HTERT RPE-1 (cell line): ENCODE measurements around the gene NCK2.
"Not testable (repeated sequence)": the region's sequence is repeated elsewhere in the genome, so short reads cannot be mapped to it uniquely, and the experiment has no call there.

ENCODE experiments used
- in situ Hi-C: fragments of 300-500 bp; cut with MboI; formaldehyde crosslinking; loops from 4 replicates; pipeline ENCODE4 v1.14.3; 2020; ENCODE audit warnings: low sequenced_read_pairs

Gene NCK2

DNA sequence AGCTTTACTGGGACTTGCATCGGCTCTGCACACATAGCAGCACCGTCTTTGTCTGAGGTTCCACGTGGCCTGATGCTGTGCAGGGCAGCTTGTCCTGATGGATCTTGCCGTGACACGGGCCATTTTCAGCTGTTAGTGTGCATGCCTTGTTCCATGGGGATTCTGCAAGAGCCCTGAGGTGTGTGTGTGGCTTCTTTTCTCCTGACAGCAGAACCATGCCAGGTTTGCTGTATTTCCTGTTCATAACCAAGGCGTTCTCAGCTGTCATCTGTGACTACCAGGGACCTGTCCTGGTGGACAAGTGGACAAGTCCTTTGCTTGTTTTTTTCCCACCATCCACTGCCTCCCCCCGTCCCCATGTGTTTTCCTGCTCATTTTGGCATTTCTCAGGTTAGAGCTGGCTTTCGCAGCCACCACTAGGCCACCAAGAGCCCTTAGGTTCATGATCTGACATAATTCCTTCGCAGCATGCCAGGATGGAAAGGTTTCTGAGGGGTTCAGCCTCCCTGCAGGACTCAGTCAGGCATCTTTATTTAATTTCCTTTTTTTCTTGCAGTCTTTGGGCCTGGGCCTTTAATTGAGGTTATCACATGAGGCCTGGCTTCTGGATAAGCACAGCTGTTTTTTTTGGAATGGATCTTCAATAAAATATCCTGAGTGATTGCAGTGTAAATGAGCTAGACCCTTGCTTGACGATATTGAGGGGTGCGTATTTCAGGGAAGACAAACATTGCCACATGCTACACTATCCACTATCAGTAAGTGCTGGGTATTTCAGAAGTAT lies 139.4 kb downstream of the NCK2 start:
- in situ Hi-C loops: no loop called here

DNA sequence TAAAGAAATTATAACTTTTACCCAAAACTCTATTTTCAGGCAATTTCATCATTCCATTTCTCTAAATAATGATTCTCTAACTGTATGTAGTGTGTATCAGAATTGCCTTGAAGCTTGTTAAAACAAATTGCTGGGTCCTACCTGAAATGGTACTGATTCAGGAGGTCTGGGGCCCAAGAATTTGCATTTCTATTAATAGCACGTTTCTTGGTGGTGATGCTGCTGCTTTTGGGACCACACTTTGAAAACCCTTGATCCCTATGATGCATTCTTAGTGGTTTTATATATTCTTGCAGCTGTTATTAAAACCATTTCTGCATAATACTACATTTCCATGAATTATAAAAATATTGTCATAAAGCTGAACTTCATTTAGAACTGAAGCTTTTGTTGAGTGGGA lies 140.7 kb downstream of the NCK2 start:
- in situ Hi-C loops: no loop called here

DNA sequence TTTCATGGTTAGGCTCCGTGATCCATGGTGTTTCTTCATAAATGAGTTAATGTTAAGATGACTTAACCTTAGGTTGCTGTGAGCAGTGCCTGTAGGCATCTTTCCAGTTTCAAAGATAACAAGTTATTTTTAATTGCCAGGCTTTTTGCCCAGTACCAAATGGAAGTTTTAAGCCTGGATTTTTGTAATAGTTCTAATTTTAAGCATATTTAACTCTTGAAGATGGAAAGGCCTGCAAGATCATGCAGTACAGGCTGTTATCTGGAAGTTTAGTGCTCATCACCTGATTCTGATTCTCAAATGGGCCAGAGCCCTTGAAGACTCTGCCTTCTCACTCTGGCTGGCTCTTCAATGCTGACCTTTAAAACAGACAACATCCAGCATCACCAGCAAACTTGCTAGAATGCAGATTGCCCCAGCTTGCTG lies 141.3 kb downstream of the NCK2 start:
- in situ Hi-C loops: no loop called here

DNA sequence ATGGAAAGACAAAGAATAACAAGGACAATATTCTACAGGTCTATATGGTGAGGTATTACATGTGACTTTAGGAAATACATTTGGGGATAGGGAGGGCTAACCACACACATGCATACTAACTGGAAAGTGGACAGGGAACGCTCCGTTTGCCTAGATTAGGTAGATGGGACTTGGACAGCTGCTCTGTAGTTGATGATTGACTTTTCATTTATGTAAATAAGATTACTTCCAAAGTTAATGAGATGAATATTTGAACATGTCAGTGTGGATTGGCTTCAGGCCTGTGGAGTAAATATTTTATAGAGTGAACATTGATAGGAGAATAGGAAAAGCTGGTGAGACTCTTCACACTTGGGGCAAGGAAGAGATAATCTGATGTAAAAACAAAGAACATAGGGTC lies 142.0 kb downstream of the NCK2 start:
- in situ Hi-C loops: no loop called here

DNA sequence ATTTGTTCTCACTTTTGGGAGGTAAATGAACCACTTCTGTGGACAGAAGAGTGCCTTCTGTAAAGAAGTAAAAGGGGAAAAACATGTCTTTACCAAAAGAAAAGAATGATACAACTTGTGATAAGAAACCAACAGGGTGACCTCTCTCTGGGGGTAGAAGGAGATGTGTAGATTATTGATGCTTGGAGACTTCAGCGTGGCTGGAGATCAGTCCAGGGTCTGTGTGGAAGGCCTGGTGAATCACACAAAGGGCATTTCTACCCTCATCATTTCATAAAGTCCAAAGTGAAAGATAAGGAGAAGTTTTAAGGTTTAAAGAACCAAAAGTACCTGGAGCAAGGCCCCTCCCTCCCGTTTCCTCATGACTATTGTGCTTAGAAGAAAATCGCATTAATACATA lies 142.5 kb downstream of the NCK2 start:
- in situ Hi-C loops: no loop called here

DNA sequence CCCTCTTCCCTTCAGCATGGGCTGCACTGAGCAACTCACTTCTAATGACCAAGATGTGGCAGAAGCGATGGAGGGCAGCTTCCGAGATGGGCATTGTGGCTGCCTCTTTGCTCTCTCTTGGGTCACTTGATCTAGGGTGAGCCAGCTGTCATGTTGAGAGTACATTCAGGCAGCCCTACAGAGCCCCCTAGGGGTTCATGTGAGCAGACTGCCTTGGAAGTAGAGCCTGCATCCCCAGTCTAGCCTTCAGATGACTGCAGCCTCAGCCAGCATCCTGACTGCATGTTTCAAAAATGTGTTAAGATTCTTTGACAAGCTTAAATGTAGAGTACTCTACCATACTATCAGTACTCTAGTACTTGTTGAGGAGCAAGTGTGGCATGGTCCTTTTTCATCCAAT lies 143.9 kb downstream of the NCK2 start:
- in situ Hi-C loops: no loop called here

DNA sequence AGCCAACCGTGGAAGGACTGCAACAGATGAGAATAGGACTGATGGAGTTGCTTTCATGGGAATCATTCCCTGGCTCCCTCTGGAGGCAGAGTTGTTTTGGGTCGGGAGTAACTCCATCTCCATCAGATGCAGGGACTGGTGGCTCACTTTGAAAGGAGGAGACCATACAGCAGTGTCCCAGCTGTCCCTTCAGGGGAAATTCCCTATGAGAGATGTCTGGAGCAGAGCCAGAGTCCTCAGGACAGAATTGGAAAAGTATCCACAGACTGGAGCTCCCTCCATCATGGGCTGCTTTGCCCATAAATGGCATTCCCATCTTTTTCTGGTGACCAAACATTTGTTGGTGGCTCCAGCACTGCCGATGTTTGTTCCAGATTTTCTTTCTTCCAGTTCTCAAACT lies 144.3 kb downstream of the NCK2 start:
- in situ Hi-C loops: no loop called here

DNA sequence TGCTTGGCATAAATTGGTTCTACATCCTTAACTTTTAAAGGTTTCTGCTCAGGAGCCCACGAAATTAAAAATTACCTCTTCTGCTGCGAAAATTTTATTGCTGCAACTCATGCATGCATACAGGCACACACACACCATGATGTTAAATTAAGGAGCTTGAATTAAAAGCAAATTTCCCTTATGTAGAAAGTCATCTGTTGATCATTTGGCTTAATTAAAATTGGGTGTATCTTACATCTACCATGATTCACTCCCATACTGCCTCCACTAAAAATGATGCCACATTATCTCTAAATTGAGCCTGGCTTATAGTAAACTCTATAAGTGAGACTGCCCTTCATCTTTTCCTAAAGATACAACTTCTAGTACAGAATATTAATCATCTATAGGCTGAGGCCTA lies 145.4 kb downstream of the NCK2 start:
- in situ Hi-C loops: no loop called here

DNA sequence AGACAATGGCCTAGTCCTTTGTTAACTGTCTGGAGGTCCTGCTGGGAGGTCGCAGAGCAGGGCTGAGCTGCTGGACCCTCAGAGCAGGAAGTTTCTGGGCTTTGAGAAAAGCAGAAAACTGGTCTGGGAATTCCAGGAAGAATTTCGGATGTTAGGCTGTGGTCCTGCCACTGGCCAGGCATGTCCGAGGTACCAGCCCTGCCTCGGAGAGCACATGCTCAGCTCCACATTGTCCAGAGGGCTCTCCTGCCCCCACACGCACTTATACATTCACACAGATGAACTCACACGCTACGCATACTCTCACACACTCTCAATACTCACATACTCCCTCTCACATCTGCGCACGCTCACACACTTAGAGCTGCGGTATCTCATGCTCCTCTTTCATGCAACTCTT lies 146.1 kb downstream of the NCK2 start:
- in situ Hi-C loops: no loop called here

DNA sequence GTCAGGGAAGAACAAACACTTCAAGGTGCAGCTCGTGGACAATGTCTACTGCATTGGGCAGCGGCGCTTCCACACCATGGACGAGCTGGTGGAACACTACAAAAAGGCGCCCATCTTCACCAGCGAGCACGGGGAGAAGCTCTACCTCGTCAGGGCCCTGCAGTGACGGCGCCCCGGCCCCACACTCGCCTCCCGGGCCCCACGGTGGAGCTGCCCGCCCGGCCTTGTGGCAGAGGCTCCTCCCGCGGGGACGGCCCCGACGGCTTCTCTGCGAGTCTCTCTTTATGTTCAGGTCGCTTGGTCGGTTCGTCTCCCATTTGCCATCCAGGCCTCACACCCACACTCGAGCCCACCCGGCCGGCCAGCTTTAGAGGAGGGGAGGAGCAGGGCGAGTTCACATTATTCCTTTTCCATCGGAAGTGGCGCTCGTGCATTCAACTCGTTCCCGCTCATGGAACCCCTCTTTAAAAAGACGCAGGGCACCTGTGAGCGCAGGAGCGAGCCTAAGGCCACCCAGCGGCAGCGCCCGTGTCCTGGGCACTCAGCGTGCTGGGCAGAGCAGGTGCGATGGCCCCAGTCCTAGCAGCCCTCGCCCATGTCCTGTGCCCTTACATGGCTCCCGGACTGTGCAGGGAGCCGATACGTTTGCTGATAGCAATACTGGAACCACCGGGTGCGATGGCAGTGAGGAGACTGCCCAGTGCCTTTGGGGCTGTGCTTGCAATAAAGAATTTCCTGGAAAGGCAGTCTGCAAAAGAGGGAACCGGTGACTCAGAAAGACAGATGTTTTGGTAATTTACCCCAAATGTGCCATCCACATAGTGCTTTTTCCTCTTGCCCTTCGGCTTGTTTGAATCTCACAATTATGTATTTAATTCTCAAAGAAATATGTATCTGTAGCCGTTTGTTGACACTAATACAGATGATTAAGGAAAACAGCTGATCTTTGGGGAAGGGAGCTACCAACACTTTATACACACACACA lies 148.6 kb downstream of the NCK2 start:
- in situ Hi-C loops: no loop called here

DNA sequence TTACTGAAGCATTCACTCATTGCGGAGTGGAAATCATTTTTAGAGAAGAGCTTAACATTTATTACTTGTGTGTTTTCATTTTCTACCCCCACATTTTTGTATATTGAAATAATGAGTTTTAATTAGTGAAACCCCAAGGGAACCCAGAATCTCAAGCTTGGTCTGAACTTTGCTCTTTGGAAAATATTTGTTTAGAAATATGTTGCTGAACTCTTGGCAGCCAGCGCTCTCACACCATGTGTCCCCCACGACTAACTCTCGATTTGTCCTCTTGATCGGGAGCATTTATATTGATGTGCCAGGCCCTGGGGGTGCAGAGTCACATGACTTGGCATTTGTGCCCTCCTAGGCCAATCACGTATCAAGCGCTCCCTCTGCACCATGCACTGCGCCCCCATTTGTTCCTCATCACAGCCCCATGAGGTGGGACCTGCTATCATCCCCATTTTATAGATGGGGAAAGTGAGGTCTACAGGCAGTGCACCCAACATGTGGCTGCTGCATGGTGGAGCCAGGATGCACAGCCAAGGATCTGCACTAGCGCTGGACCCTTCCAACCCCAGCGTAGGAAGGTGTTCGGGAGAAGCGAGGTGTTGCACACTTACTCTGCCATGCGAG lies 149.7 kb downstream of the NCK2 start:
- in situ Hi-C loops: no loop called here

DNA sequence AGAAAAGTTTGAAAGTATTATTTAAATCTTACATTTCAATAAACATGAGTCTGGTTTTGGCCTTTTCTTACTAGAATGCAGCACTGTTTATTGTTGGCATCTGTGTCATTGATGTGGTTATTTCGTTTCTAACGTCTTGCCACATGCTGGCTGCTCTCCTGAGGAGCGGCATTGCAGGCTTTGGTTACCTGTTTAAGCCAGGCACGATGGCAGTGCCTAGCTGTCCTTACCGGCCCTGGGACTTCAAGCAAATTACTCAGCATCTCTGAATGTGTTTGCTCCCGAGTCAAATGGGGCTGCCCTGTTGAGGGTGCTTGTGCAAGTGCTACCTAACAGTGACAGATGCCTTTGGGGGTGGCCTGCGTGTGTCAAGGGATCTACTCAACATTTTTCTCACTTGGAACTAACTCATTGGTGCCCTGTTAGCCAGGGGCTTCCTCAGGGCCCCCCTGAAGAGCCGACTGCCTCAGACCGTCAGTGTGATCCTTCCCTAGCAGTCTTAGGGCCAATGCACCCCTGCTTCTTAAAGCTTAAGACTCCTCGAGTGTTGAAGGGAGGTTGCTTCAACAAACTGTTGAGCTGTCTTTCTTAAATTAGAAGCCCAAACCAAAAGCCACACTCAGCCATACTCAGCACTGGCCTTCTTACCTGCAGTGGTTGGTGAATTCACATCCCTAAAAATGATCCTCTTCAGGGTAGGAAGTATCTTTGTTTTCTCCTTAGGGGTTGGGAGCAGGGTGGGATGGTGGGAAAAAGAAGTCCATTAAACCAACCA lies 151.5 kb downstream of the NCK2 start:
- in situ Hi-C loops: no loop called here

DNA sequence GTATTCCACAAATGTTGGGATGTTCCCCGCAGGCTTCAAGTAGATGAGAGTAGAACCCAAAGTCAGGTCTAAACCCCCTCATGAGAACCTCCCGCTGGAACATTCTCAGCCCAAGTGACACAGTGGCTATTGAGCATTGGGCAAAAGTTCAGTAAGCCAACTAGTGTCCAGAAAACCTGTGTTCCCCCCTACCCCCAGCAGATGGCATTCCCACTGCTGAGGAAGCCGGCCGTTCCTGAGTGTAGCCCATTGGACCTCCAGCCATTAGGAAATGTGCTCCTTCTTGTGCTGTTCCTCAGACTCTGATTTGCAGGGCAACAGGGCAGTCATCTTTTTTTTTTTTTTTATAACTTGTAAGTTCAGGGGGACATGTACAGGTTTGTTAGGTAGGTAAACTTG lies 152.1 kb downstream of the NCK2 start:
- in situ Hi-C loops: no loop called here

DNA sequence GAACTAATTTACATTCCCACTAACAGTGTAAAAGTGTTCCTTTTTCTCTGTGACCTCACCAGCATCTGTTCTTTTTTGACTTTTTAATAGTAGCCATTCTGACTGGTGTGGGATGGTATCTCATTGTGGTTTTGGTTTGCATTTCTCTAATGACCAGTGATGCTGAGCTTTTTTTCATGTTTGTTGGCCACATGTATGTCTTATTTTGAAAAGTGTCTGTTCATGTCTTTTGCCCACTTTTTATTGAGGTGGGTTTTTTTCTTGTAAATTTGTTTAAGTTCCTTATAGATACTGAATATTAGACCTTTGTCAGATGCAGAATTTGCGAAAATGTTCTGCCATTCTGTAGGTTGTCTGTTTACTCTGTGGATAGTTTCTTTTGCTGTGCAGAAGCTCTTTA lies 153.0 kb downstream of the NCK2 start:
- in situ Hi-C loops: not testable (repeated sequence)

DNA sequence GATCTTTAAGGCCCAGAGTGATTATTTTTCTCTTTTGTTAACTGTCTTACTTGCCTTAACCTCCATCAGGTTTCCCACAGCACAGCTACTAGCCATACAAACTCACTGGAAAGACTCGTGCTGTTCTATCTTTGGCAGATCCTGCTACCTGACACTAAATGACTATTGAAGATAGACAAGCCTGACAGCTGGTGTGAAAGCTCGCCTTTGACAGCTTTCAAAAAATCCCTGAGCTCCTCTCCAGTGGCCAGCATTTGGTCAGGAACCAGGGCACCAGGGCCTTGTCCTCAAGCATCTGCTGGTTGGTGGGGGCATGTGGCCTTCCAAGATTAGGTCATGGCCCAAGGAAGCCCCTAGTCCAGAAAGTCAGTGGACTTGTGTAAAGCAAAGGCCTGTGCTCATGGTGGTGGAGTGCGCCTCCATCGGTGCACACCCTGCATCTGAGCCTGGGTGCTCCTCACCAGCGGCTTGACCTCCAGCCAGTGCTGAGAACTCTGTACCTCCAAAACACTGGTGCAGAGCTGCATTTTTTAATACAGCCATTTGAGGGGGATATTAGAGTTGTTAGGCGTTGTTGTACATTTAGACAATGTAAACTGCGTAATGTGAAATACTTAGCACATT lies 158.5 kb downstream of the NCK2 start:
- in situ Hi-C loops: no loop called here

DNA sequence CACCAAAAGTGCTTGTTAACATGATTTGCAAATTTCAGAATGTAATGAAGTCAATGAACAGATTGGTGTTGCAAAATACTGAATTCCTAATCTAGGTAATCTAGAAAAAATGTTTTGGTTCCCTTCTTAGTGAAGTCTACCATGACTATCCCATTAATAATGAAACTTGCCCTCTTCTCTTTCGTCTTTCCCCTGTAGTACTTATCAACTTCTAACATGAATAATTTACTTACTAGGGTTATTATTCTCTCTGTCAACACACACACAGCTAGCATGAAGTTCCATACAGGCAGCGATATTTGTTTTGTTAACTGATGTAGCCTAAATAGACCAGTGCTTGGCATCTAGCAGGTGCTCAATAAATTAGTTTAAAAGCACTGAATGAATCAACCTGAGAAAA lies 160.2 kb downstream of the NCK2 start:
- in situ Hi-C loops: no loop called here

DNA sequence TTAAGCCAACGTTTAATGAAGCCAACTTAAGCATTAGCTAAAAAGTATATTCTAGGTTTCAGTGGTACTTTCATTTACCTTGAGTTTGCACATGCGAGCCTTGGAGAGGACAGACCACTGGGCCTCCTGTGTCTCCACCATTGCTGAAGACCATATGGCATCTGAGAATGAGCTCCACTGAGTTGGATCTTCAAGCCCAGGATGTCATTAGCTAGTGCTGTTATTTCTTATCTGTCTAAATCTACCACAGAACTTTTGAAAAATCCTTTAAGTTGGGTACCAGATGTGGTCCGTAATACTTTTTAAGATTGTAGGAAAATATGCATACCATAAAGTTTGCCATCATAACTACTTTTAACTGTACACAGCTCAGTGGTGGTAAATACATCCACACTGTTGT lies 161.8 kb downstream of the NCK2 start:
- in situ Hi-C loops: no loop called here

DNA sequence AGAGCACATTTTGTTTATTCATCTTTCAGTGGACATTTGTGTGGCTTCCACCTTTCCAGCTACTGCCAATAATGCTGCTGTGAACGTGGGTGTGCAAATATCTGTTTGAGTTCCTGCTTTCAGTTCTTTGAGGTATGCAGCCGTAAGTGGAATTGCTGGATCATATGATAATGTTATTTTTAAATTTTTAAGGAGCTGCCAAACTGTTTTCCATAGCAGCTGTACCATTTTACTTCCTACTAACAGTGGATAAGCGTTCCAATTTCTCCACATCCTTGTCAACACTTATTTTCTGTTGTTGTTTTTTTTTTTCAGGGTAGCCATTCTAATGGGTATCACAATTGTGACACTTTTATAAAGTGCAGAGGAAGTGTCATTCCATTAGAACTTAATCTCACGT lies 162.5 kb downstream of the NCK2 start:
- in situ Hi-C loops: no loop called here

DNA sequence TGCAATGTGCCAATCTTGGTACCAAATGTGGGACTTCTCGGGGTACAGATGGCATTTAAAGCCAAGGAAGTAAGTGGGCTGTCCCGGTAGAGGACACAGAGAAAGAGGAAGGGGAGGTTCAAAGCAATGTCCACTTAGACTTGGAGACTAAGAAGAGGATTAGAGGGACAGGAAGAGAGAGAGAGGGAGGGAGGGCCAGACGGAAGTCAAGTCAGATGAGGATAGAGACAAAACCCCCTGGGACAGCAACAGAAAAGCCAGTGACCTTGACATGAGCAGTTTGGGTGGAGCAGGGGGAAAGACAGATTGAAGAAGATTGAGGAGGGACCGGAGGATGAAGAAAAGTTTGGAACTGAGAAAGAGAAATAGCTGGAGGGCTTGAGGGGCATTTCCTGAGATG lies 164.5 kb downstream of the NCK2 start:
- in situ Hi-C loops: no loop called here

DNA sequence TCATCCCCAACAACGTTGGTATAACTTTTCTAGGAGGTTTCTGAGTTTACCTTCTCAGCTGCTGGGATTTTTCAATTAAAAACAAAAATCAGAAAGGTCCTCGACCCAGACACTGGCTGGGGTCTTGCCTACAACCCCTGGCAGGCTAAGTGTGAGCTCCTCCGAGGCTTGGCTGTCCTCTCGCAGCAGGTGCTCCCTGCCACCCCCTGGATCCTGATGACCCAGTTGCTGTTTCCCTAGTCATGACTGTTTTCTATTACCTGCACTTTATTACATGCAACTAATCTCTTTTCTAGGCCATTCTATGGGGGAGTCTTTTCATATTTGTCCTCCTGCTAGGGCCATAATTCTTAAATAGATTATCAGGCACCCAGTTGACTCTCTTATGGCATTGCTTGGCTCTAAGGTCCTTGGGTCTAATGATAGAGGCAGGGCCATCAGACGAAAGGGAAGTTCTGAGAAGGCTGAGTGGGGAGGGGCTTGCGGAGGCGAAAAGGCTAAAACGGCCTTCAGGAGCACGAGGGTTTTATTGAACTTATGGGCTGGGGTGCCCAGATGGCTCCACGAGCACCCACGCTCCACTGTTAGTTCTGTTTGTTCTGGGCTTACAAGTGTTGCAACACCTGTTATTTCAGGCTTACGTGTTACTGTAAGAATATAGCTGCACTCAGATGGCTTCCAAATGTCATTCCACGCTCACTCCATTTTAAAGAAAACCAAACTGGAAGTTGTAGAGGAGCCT lies 166.0 kb downstream of the NCK2 start:
- in situ Hi-C loops: no loop called here
